ENCODE results near the gene C22orf31.

GRCh38 chr22:29062286-29062821 lies 723 bp upstream of the C22orf31 start:
- TF ChIP-seq ZNF747 (tag by site-specific recombination; IDR thresholded peaks at IDR 0.05), result no peak
- no peak for TF ChIP-seq TSHZ1 (tag by site-specific recombination; IDR thresholded peaks at IDR 0.05; ENCODE audit: borderline replicate concordance)
- TF ChIP-seq ZNF350 (tag by site-specific recombination; IDR thresholded peaks at IDR 0.05), result no peak
- no peak for TF ChIP-seq ZBTB10 (tag by site-specific recombination; IDR thresholded peaks at IDR 0.05)
- TF ChIP-seq ZBTB21 (tag by site-specific recombination; IDR thresholded peaks at IDR 0.05), result no peak
- no peak for TF ChIP-seq ZNF114 (tag by site-specific recombination; IDR thresholded peaks at IDR 0.05)
- TF ChIP-seq ZFP37 (tag by site-specific recombination; IDR thresholded peaks at IDR 0.05), result no peak
